ENCODE measurements around the gene TTYH1. TPM values are rescaled to one million over a fixed set of nuclear protein-coding genes. Genes with fewer than 3 reads are reported as not detected.
"Not testable (repeated sequence)": the region's sequence is repeated elsewhere in the genome, so short reads cannot be mapped to it uniquely, and the experiment has no call there.

Gene TTYH1
- polyA plus RNA-seq, 4 donors, result 6.7 to 14.1 (median 8.1) TPM

GRCh38 chr19:54458648-54459281 lies 43.5 kb downstream of the TTYH1 start:
- DNase-seq (ENCODE audit: low read depth in 4 of 4, low spot score in 3 of 4), result no peak

- DNase-seq (ENCODE audit: low read depth in 4 of 4, low spot score in 3 of 4), result no peak
Measured at GRCh38 chr19:54459282-54460229, 44.3 kb downstream of the TTYH1 start.

- no peak for DNase-seq (ENCODE audit: low read depth in 4 of 4, low spot score in 3 of 4)
Measured at GRCh38 chr19:54460230-54461005, 45.2 kb downstream of the TTYH1 start.

- no peak for DNase-seq (ENCODE audit: low read depth in 4 of 4, low spot score in 3 of 4)
Measured at GRCh38 chr19:54461210-54461609, 45.9 kb downstream of the TTYH1 start.

- no peak for DNase-seq (ENCODE audit: low read depth in 4 of 4, low spot score in 3 of 4)
Measured at GRCh38 chr19:54461613-54462012, 46.3 kb downstream of the TTYH1 start.

GRCh38 chr19:54462047-54462654 lies 46.9 kb downstream of the TTYH1 start:
- DNase-seq (ENCODE audit: low read depth in 4 of 4, low spot score in 3 of 4), result no peak

- DNase-seq (ENCODE audit: low read depth in 4 of 4, low spot score in 3 of 4), result no peak
Measured at GRCh38 chr19:54462655-54463530, 47.6 kb downstream of the TTYH1 start.

GRCh38 chr19:54463531-54464043 lies 48.3 kb downstream of the TTYH1 start, which contains the start of gene LENG9:
Gene LENG9, minus strand, starts transcription at chr19:54463778. Its CDS starts 252 bp downstream, at chr19:54463526.
- DNase-seq (ENCODE audit: low read depth in 4 of 4, low spot score in 3 of 4), result peak; percentile 78 to 89 (median 86)

GRCh38 chr19:54464044-54464629 lies 48.9 kb downstream of the TTYH1 start:
- peak in 2 of 4 donors; percentile 68 to 73 for DNase-seq (ENCODE audit: low read depth in 4 of 4, low spot score in 3 of 4)

- DNase-seq (ENCODE audit: low read depth in 4 of 4, low spot score in 3 of 4), result peak in 1 of 4 donors; percentile 68
Measured at GRCh38 chr19:54464630-54465425, 49.6 kb downstream of the TTYH1 start.

- no peak for DNase-seq (ENCODE audit: low read depth in 4 of 4, low spot score in 3 of 4)
Measured at GRCh38 chr19:54465426-54466109, 50.3 kb downstream of the TTYH1 start.

- DNase-seq (ENCODE audit: low read depth in 4 of 4, low spot score in 3 of 4), result not testable (repeated sequence)
Measured at GRCh38 chr19:54466110-54466480, 50.8 kb downstream of the TTYH1 start.

- no peak for DNase-seq (ENCODE audit: low read depth in 4 of 4, low spot score in 3 of 4)
Measured at GRCh38 chr19:54469496-54469934, 54.3 kb downstream of the TTYH1 start.

- DNase-seq (ENCODE audit: low read depth in 4 of 4, low spot score in 3 of 4), result no peak
Measured at GRCh38 chr19:54470276-54470887, 55.1 kb downstream of the TTYH1 start.

- DNase-seq (ENCODE audit: low read depth in 4 of 4, low spot score in 3 of 4), result no peak
Measured at GRCh38 chr19:54470991-54471782, 55.9 kb downstream of the TTYH1 start.
